Erythroblast (primary cell): ENCODE results near the gene SH2D1B.

Experiments used
- GATA1 ChIP-seq: IDR thresholded peaks from 2 replicates; pipeline ENCODE4 v1.6.1; 2011; ENCODE audit warnings: low read depth, mild to moderate bottlenecking, control low read depth, low read length, moderate library complexity
- POLR2A ChIP-seq: IDR thresholded peaks from 2 replicates; pipeline ENCODE4 v1.6.1; 2011; ENCODE audit warnings: mild to moderate bottlenecking, low read length

DNA sequence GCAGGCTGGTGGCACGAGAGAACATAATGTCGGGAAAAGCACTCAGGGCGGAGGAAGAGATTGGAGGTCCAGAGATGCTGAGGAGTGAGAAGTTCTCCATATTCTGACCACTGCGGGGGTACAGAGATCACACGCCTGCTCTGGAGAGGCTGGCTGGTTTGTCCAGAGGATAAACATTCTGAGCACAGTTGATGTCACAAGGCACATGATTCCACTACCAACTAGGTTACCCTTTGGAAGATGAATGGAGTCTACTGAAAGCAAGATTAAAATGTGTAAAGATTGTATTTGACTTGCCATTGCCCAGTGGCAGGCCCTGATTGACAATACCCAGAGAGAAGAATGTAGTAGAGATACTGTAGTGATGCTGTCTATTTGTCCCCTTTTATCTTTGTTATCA, 35.2 kb downstream of the SH2D1B start, which contains the start of gene SPATA46:
- TF ChIP-seq POLR2A (no peak), GATA1 (no peak)
